ENCODE data around the gene CHN1.

Gene CHN1

DNA sequence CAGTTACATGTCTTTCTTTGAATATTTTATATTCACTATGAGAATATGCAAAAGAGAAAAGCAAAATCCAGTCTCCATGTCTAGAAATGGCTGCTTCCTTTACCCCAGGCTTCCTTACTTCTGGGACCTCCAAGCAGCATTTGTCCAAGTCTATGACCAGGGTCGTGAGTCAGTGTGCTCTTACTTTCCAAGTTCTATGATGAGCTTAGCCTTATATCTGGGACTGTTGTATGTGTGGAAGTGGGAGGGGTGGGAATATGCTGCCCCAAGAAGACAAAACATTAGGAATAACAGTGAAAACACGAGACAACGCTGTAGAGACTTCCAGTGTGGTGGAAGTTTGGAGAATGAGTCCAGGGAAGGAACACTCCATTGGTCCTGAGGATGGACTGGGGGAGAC is 219.7 kb downstream of the CHN1 start:
- CTCF ChIA-PET, result no interaction called here
- no peak overlapping the region for H3K27ac ChIP-seq
- TF ChIP-seq, protein P1, sequence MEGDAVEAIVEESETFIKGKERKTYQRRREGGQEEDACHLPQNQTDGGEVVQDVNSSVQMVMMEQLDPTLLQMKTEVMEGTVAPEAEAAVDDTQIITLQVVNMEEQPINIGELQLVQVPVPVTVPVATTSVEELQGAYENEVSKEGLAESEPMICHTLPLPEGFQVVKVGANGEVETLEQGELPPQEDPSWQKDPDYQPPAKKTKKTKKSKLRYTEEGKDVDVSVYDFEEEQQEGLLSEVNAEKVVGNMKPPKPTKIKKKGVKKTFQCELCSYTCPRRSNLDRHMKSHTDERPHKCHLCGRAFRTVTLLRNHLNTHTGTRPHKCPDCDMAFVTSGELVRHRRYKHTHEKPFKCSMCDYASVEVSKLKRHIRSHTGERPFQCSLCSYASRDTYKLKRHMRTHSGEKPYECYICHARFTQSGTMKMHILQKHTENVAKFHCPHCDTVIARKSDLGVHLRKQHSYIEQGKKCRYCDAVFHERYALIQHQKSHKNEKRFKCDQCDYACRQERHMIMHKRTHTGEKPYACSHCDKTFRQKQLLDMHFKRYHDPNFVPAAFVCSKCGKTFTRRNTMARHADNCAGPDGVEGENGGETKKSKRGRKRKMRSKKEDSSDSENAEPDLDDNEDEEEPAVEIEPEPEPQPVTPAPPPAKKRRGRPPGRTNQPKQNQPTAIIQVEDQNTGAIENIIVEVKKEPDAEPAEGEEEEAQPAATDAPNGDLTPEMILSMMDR (conservative IDR thresholded peaks at IDR 0.05; ENCODE audit: low read depth), result no peak
- POLR2A ChIA-PET (ENCODE audit: low non-redundant PET), result no interaction called here
- no peak for DNase-seq (ENCODE audit: low spot score)

- ChIA-PET POLR2A (ENCODE audit: low non-redundant PET) (no interaction called here), CTCF (interaction anchor here (0.7 kb wide), 1 partner anchor 14 kb away, joined by 3 read pairs; no protein-coding TSS in a partner anchor)
Observed at GRCh38 chr2:174784909-174785308, 220.3 kb downstream of the CHN1 start.

GRCh38 chr2:174784316-174784715 is 220.9 kb downstream of the CHN1 start:
- DNase-seq (ENCODE audit: low spot score), result no peak
- ChIA-PET CTCF (interaction anchor here (0.7 kb wide), 1 partner anchor 13 kb away, joined by 3 read pairs; no protein-coding TSS in a partner anchor), POLR2A (ENCODE audit: low non-redundant PET) (no interaction called here)
- H3K27ac ChIP-seq, result no peak overlapping the region
- TF ChIP-seq, protein P1 (conservative IDR thresholded peaks at IDR 0.05; ENCODE audit: low read depth), result no peak

More at GRCh38 chr2:174784909-174785308, 220.3 kb downstream of the CHN1 start:
- H3K27ac ChIP-seq, result no peak overlapping the region
- TF ChIP-seq, protein P1 (conservative IDR thresholded peaks at IDR 0.05; ENCODE audit: low read depth), result no peak
- no peak for DNase-seq (ENCODE audit: low spot score)

DNA sequence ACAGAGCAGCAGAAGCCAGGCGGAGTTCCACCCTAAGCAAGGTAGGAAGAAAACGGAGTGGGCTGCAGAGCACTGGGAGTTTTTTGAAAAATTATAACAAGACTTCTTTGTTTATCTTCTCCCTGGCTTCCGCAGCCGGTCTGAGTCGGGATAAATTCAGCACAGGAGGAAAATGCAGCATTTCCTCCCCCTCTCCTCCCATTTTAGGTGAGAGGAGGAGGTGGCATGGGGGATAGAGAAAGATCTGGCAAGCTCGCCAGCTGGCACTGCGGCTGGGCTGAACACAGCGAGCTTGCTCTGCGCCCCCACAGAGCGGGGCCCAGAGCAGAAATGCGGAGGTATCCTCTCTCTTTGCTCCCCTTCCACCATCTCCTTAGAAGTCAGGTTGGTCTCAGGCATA is 223.2 kb downstream of the CHN1 start:
- DNase-seq (ENCODE audit: low spot score), result no peak
- POLR2A ChIA-PET (ENCODE audit: low non-redundant PET), result no interaction called here
- no peak overlapping the region for H3K27ac ChIP-seq
- CTCF ChIA-PET, result interaction anchor here (0.7 kb wide), 1 partner anchor 28 kb away, joined by 4 read pairs; no protein-coding TSS in a partner anchor
- TF ChIP-seq, protein P1 (conservative IDR thresholded peaks at IDR 0.05; ENCODE audit: low read depth), result no peak

GRCh38 chr2:174781298-174781697 is 223.9 kb downstream of the CHN1 start:
- H3K27ac ChIP-seq, result no peak overlapping the region
- CTCF ChIA-PET, result interaction anchor here (0.6 to 0.8 kb wide), 3 partner anchors 10 to 78 kb away, joined by 3 to 4 read pairs (median 3); no protein-coding TSS in a partner anchor
- DNase-seq (ENCODE audit: low spot score), result no peak
- TF ChIP-seq, protein P1 (conservative IDR thresholded peaks at IDR 0.05; ENCODE audit: low read depth), result no peak
- POLR2A ChIA-PET (ENCODE audit: low non-redundant PET), result no interaction called here

DNA sequence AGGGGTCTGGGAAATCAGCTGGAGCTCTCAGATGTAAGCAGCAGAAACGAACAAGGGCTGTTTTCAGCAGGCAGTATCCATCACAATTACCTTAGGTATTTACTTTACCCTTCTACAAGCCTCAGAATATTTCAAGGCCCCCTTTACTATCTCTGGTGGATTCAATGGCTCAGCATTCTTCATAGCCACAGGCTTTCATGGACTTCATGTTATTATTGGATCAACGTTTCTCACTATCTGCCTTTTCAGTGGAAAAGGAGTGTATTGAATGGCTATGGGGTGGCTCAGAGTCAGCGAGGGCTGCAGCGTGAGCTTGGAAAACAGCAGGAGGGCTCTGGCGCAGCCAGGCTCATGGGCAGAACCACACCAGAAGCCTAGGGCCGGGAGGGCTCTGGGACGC is 224.3 kb downstream of the CHN1 start:
- no peak overlapping the region for H3K27ac ChIP-seq
- DNase-seq (ENCODE audit: low spot score), result no peak
- ChIA-PET CTCF (interaction anchor here (0.6 to 0.8 kb wide), 2 partner anchors 9 to 78 kb away, joined by 3 read pairs; no protein-coding TSS in a partner anchor), POLR2A (ENCODE audit: low non-redundant PET) (no interaction called here)
- TF ChIP-seq, protein P1 (conservative IDR thresholded peaks at IDR 0.05; ENCODE audit: low read depth), result no peak

Measured in RWPE1 (cell line).